ENCODE data around the gene CACNA1A.
"Not testable (repeated sequence)": the region's sequence is repeated elsewhere in the genome, so short reads cannot be mapped to it uniquely, and the experiment has no call there.

Gene CACNA1A

GRCh38 chr19:13172346-13173138, 333.7 kb downstream of the CACNA1A start:
- no peak overlapping the region for H3K4me3 ChIP-seq (ENCODE audit: low read length)
- TF ChIP-seq CTCF (conservative IDR thresholded peaks at IDR 0.05; ENCODE audit: low read length): no peak
- peak; percentile 85 for DNase-seq (ENCODE audit: low read depth)

- no peak for DNase-seq (ENCODE audit: low read depth)
- no peak for TF ChIP-seq CTCF (conservative IDR thresholded peaks at IDR 0.05; ENCODE audit: low read length)
- H3K4me3 ChIP-seq (ENCODE audit: low read length): no peak overlapping the region
These were observed 335.1 kb downstream of the CACNA1A start for GRCh38 chr19:13171146-13171545.

GRCh38 chr19:13169769-13170168, 336.5 kb downstream of the CACNA1A start:
- H3K4me3 ChIP-seq (ENCODE audit: low read length): no peak overlapping the region
- DNase-seq (ENCODE audit: low read depth): peak; percentile 60
- TF ChIP-seq CTCF (conservative IDR thresholded peaks at IDR 0.05; ENCODE audit: low read length): no peak

GRCh38 chr19:13166151-13166550, 340.1 kb downstream of the CACNA1A start:
- DNase-seq (ENCODE audit: low read depth); H3K4me3 ChIP-seq (ENCODE audit: low read length): not testable (repeated sequence)

GRCh38 chr19:13165162-13165997, 340.9 kb downstream of the CACNA1A start:
- DNase-seq (ENCODE audit: low read depth): no peak
- TF ChIP-seq CTCF (conservative IDR thresholded peaks at IDR 0.05; ENCODE audit: low read length): no peak
- H3K4me3 ChIP-seq (ENCODE audit: low read length): no peak overlapping the region

GRCh38 chr19:13164343-13165161, 341.7 kb downstream of the CACNA1A start:
- DNase-seq (ENCODE audit: low read depth): peak; percentile 24
- peak overlapping the region; percentile 17 for H3K4me3 ChIP-seq (ENCODE audit: low read length)
- TF ChIP-seq CTCF (conservative IDR thresholded peaks at IDR 0.05; ENCODE audit: low read length): no peak

Data from AG10803 (cell line).